ENCODE measurements around the gene SRCAP.

DNA sequence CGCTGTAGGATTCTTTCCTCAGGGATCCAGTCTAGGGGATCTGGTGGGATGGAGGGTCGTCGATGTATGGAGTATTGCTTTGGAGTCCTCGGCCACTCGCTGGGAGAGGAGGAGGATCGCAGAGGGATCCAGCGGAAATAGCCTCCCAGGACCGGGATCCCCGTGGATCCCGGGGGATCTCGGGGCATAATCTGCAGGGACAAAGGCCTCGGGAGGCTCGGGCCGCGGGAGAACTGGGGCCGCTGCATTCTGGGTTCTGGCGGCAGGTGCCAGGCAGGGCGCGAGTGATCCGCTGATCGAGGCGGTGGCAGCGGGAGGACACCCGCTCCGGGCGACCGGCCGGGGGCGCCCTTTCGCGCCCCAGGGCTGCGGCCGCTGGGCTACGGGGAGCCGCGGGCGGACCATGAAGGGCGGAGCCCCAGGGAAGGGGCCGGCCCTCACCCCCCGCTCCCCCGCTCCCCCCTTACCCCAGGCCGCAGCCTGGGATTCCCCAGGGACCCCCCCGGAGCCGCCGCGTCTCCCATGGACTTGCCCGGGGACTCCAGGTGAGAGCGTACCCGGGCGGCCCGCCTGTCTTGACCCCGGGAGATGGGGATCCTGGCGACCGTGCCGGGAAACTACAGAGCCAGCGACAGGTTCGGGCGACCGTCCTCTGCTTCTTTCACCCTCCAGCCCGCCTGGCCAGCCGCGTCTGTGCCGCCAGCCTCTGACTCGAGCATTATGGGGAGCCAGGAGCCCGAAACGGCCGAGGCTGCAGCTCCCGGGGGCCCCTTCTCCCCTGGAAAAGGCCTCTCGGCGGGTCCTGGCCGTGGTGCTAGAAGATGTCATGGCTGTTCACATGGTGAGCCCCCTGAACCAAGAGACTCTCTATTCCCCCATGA is 47.6 kb upstream of the SRCAP start:
- TF ChIP-seq, protein P1, sequence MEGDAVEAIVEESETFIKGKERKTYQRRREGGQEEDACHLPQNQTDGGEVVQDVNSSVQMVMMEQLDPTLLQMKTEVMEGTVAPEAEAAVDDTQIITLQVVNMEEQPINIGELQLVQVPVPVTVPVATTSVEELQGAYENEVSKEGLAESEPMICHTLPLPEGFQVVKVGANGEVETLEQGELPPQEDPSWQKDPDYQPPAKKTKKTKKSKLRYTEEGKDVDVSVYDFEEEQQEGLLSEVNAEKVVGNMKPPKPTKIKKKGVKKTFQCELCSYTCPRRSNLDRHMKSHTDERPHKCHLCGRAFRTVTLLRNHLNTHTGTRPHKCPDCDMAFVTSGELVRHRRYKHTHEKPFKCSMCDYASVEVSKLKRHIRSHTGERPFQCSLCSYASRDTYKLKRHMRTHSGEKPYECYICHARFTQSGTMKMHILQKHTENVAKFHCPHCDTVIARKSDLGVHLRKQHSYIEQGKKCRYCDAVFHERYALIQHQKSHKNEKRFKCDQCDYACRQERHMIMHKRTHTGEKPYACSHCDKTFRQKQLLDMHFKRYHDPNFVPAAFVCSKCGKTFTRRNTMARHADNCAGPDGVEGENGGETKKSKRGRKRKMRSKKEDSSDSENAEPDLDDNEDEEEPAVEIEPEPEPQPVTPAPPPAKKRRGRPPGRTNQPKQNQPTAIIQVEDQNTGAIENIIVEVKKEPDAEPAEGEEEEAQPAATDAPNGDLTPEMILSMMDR (conservative IDR thresholded peaks at IDR 0.05 in 1 of 2, IDR thresholded peaks at IDR 0.05 in 1 of 2; ENCODE audit: extremely low read depth in 1 of 2, insufficient read depth in 1 of 2, low read depth in 1 of 2, low read length in 2 of 2), result peak; percentile 33 to 54
- no peak for TF ChIP-seq EZH2 (IDR thresholded peaks at IDR 0.05; ENCODE audit: borderline replicate concordance, low read length)
